GM10266 (cell line): ENCODE results near the gene TUBB3.
"Not testable (repeated sequence)": the region's sequence is repeated elsewhere in the genome, so short reads cannot be mapped to it uniquely, and the experiment has no call there.

Experiments used
- DNase-seq: peaks from one replicate; pipeline ENCODE4 v3.0.0; 2012; ENCODE audit errors: extremely low spot score
- CTCF ChIP-seq: IDR thresholded peaks from 2 replicates; pipeline ENCODE4 v1.5.1; 2012; ENCODE audit warnings: mild to moderate bottlenecking, low read depth; ENCODE audit not compliant: control insufficient read depth, insufficient read depth; ENCODE audit errors: missing control alignments

Gene TUBB3

GRCh38 chr16:89931305-89931896 is 8.3 kb downstream of the TUBB3 start:
- no peak for TF ChIP-seq CTCF
- no peak for DNase-seq

- TF ChIP-seq CTCF: no peak
- no peak for DNase-seq
These were observed 8.8 kb downstream of the TUBB3 start for GRCh38 chr16:89931964-89932363.

GRCh38 chr16:89934019-89934418 is 10.9 kb downstream of the TUBB3 start:
- DNase-seq: not testable (repeated sequence)

GRCh38 chr16:89934611-89935553 is 11.7 kb downstream of the TUBB3 start:
- no peak for TF ChIP-seq CTCF
- DNase-seq: no peak

- DNase-seq: not testable (repeated sequence)
These were observed 12.5 kb downstream of the TUBB3 start for GRCh38 chr16:89935620-89936019.

- TF ChIP-seq CTCF: no peak
- DNase-seq: no peak
These were observed 12.9 kb downstream of the TUBB3 start for GRCh38 chr16:89936034-89936433.

GRCh38 chr16:89936508-89936907 is 13.4 kb downstream of the TUBB3 start:
- no peak for DNase-seq
- TF ChIP-seq CTCF: no peak

GRCh38 chr16:89936981-89937380 is 13.8 kb downstream of the TUBB3 start:
- TF ChIP-seq CTCF: no peak
- no peak for DNase-seq
